ENCODE data around the gene CHRD.

The CHRD gene

GRCh38 chr3:184382326-184383032 lies 2.6 kb downstream of the CHRD start:
- no peak for DNase-seq (ENCODE audit: low spot score)

- DNase-seq (ENCODE audit: low spot score): no peak
Measured at GRCh38 chr3:184383033-184383740, 3.3 kb downstream of the CHRD start.

- DNase-seq (ENCODE audit: low spot score): no peak
Measured at GRCh38 chr3:184384342-184384741, 4.5 kb downstream of the CHRD start.

- no peak for DNase-seq (ENCODE audit: low spot score)
Measured at GRCh38 chr3:184384856-184385422, 5.1 kb downstream of the CHRD start.

GRCh38 chr3:184386047-184386806 lies 6.4 kb downstream of the CHRD start:
- no peak for DNase-seq (ENCODE audit: low spot score)

- DNase-seq (ENCODE audit: low spot score): no peak
Measured at GRCh38 chr3:184387174-184387714, 7.4 kb downstream of the CHRD start.

GRCh38 chr3:184388164-184388935 lies 8.5 kb downstream of the CHRD start:
- DNase-seq (ENCODE audit: low spot score): no peak

- DNase-seq (ENCODE audit: low spot score): no peak
Measured at GRCh38 chr3:184388936-184389230, 9.0 kb downstream of the CHRD start.

- DNase-seq (ENCODE audit: low spot score): no peak
Measured at GRCh38 chr3:184389384-184389783, 9.5 kb downstream of the CHRD start.

GRCh38 chr3:184389935-184390528 lies 10.2 kb downstream of the CHRD start:
- no peak for DNase-seq (ENCODE audit: low spot score)

GRCh38 chr3:184391266-184391665 lies 11.4 kb downstream of the CHRD start:
- DNase-seq (ENCODE audit: low spot score): no peak

- DNase-seq (ENCODE audit: low spot score): no peak
Measured at GRCh38 chr3:184395320-184395660, 15.4 kb downstream of the CHRD start.

GRCh38 chr3:184399410-184399809 lies 19.6 kb downstream of the CHRD start:
- DNase-seq (ENCODE audit: low spot score): no peak

GRCh38 chr3:184405075-184406030 lies 25.5 kb downstream of the CHRD start:
- DNase-seq (ENCODE audit: low spot score): no peak

- DNase-seq (ENCODE audit: low spot score): no peak
Measured at GRCh38 chr3:184409331-184409926, 29.6 kb downstream of the CHRD start.

GRCh38 chr3:184409946-184410500 lies 30.2 kb downstream of the CHRD start:
- DNase-seq (ENCODE audit: low spot score): no peak

- no peak for DNase-seq (ENCODE audit: low spot score)
Measured at GRCh38 chr3:184414418-184415202, 34.8 kb downstream of the CHRD start.

- DNase-seq (ENCODE audit: low spot score): no peak
Measured at GRCh38 chr3:184415203-184415490, 35.3 kb downstream of the CHRD start.

All from LoVo (cell line).